Activated CD8-positive, alpha-beta T cell treated with anti-CD3 and anti-CD28 coated beads for 36 hours (primary cell): Measurements from ENCODE around the gene ATOH7. TPM values are rescaled to one million over a fixed set of nuclear protein-coding genes. Genes with fewer than 3 reads are reported as not detected.

Source experiments
- ATAC-seq: fragments of 200-7000 bp; cut with Tn5 transposase; one replicate; pipeline ENCODE4 v1.10.0; 2021; ENCODE audit warnings: mild to moderate bottlenecking, moderate library complexity
- CTCF ChIA-PET: fragments of 350-600 bp; sonication (Branson Sonifier 250); formaldehyde crosslinking; loops from one replicate; lab custom pipeline; 2021; ENCODE audit warnings: antibody characterized with exemption; lab: Charles Lee
- POLR2A ChIA-PET: fragments of 350-600 bp; sonication (Branson Sonifier 250); formaldehyde crosslinking; loops from one replicate; lab custom pipeline; 2021; ENCODE audit warnings: antibody characterized with exemption; lab: Charles Lee
- DNase-seq: peaks from one replicate; pipeline ENCODE4 v3.0.0-alpha.2; 2020
- H3K27ac Mint-ChIP-seq: one replicate; pipeline ENCODE4 v1.8.0; 2021; ENCODE audit warnings: mild to moderate bottlenecking, mixed read lengths
- H3K27me3 Mint-ChIP-seq: one replicate; pipeline ENCODE4 v1.8.0; 2021; ENCODE audit warnings: mixed read lengths
- H3K36me3 Mint-ChIP-seq: one replicate; pipeline ENCODE4 v1.8.0; 2021; ENCODE audit warnings: low read depth, mixed read lengths
- H3K4me1 Mint-ChIP-seq: one replicate; pipeline ENCODE4 v1.8.0; 2021; ENCODE audit warnings: low read depth, mixed read lengths
- H3K4me3 Mint-ChIP-seq: one replicate; pipeline ENCODE4 v1.8.0; 2021; ENCODE audit warnings: mild to moderate bottlenecking, moderate library complexity, mixed read lengths
- H3K9me3 Mint-ChIP-seq: one replicate; pipeline ENCODE4 v1.8.0; 2021; ENCODE audit warnings: mixed read lengths
- intact Hi-C: fragments of 100-400 bp; cut with micrococcal nuclease; formaldehyde crosslinking; loops from one replicate; pipeline ENCODE4 v1.10.0; 2022
- total RNA-seq, 2 experiments: library from RNA; stranded (reverse); gene quantifications; one replicate each; pipeline ENCODE4 v1.2.3, GENCODE V29; 2021
- TF ChIP-seq, protein P1 (sequence below): fragments of 200-600 bp; IDR thresholded peaks from one replicate; pipeline ENCODE4 v1.8.0; 2022; ENCODE audit warnings: antibody characterized with exemption, mild to moderate bottlenecking

The ATOH7 gene
- total RNA-seq, 2 experiments from 2014 or later: not detected

DNA sequence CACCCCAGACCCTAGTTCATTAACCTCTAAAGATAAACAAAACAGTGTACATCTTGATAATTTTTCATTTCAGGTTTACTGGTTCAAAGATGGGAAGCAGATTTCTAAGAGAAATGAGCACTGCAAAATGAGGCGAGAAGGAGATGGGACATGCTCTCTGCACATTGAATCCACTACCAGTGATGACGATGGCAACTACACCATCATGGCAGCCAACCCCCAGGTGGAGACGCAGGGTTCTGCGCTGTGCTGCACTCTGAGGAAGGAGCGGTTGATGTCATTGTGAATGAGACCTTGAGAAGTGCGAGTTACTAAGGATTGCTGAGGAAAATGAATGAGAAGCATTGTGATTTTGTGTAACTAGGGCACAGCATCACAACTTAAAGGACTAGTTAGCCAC lies 37.6 kb downstream of the ATOH7 start:
- ATAC-seq (no peak), DNase-seq (no peak)
- no peaks in the 10 kb centered on the region for H3K4me1 Mint-ChIP-seq
- intact Hi-C loops: no loop called here
- TF ChIP-seq, protein P1, sequence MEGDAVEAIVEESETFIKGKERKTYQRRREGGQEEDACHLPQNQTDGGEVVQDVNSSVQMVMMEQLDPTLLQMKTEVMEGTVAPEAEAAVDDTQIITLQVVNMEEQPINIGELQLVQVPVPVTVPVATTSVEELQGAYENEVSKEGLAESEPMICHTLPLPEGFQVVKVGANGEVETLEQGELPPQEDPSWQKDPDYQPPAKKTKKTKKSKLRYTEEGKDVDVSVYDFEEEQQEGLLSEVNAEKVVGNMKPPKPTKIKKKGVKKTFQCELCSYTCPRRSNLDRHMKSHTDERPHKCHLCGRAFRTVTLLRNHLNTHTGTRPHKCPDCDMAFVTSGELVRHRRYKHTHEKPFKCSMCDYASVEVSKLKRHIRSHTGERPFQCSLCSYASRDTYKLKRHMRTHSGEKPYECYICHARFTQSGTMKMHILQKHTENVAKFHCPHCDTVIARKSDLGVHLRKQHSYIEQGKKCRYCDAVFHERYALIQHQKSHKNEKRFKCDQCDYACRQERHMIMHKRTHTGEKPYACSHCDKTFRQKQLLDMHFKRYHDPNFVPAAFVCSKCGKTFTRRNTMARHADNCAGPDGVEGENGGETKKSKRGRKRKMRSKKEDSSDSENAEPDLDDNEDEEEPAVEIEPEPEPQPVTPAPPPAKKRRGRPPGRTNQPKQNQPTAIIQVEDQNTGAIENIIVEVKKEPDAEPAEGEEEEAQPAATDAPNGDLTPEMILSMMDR: no peak
- no peak overlapping the region for H3K4me3 Mint-ChIP-seq
- H3K9me3 Mint-ChIP-seq: no peaks in the 10 kb centered on the region
- peaks cover 17% of the 10 kb centered on the region for H3K27me3 Mint-ChIP-seq
- CTCF ChIA-PET: interaction anchor here (1.1 kb wide), 1 partner anchor 18 kb away, joined by 5 read pairs; no protein-coding TSS in a partner anchor
- H3K36me3 Mint-ChIP-seq: no peaks in the 10 kb centered on the region
- POLR2A ChIA-PET: no interaction called here
- H3K27ac Mint-ChIP-seq: no peak overlapping the region

DNA sequence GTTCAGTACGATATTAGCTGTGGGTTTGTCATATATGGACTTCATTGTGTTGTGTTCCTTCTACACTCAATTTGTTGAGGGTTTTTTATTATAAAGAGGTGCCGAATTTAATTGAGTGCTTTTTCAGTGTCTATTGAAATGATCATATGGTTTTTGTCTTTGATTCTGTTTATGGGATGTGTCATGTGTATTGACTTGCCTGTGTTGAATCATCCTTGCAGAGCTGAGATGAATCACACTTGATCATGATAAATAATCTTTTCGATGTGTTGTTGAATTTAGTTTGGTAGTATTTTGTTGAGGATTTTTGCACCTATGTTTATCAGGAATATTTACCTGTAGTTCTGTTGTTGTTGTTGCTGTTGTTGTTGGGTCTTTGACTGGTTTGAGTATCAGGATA lies 39.8 kb downstream of the ATOH7 start:
- Mint-ChIP-seq H3K4me1 (no peaks in the 10 kb centered on the region), H3K9me3 (no peaks in the 10 kb centered on the region), H3K4me3 (no peak overlapping the region), H3K27me3 (peaks cover 11% of the 10 kb centered on the region), H3K36me3 (no peaks in the 10 kb centered on the region), H3K27ac (no peak overlapping the region)
- DNase-seq (no peak), ATAC-seq (no peak)
- ChIA-PET POLR2A (no interaction called here), CTCF (no interaction called here)
- intact Hi-C loops: no loop called here
- TF ChIP-seq, protein P1: no peak

DNA sequence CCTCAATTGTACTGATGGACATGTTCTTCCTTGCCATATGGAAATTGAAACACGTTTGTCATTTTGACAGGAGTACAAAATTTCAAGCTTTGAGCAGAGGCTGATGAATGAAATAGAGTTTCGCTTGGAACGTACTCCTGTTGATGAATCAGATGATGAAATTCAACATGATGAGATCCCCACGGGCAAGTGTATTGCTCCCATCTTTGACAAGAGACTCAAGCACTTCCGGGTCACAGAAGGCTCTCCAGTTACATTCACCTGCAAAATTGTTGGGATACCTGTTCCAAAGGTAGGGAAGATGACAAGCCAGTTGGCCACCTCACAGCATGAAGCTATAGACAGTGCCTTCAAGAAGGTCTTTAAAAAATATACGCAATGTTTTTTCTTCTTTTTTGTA lies 43.1 kb downstream of the ATOH7 start:
- Mint-ChIP-seq H3K4me3 (no peak overlapping the region), H3K4me1 (no peaks in the 10 kb centered on the region), H3K27me3 (peaks cover 19% of the 10 kb centered on the region), H3K36me3 (no peaks in the 10 kb centered on the region), H3K27ac (no peak overlapping the region), H3K9me3 (no peaks in the 10 kb centered on the region)
- TF ChIP-seq, protein P1: no peak
- ChIA-PET CTCF (interaction anchor here (1.5 to 2.4 kb wide), 3 partner anchors 20 to 32 kb away, joined by 4 to 9 read pairs (median 4); no protein-coding TSS in a partner anchor), POLR2A (no interaction called here)
- intact Hi-C loops: no loop called here
- no peak for DNase-seq
- no peak for ATAC-seq

DNA sequence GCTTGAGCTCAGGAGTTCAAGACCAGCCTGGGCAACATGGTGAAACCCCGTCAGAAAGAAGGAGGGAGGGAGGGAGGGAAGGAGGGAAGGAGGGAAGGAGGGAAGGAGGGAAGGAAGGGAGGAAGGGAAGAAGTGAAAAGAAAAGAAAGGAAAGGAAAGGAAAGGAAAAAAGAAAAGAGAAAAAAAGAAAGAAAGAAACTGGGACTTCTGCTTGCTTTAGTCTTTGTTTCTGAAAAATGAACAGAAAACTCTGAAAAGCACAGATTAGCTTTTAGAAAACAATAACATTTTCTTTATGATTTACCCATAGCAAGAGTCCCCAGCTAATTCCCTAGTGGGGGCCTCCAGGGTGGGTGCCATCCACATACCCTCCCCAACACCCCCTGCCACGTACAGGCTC lies 46.8 kb downstream of the ATOH7 start:
- H3K9me3 Mint-ChIP-seq: no peaks in the 10 kb centered on the region
- no peaks in the 10 kb centered on the region for H3K36me3 Mint-ChIP-seq
- no peak overlapping the region for H3K4me3 Mint-ChIP-seq
- DNase-seq (no peak), ATAC-seq (no peak)
- intact Hi-C loops: no loop called here
- peaks cover 18% of the 10 kb centered on the region for H3K27me3 Mint-ChIP-seq
- CTCF ChIA-PET: interaction anchor here (1.1 kb wide), 1 partner anchor 28 kb away, joined by 4 read pairs; no protein-coding TSS in a partner anchor
- POLR2A ChIA-PET: interaction anchor here (0.5 kb wide), 1 partner anchor 17 kb away, joined by 3 read pairs; no protein-coding TSS in a partner anchor
- H3K27ac Mint-ChIP-seq: no peak overlapping the region
- TF ChIP-seq, protein P1: no peak
- H3K4me1 Mint-ChIP-seq: no peaks in the 10 kb centered on the region

DNA sequence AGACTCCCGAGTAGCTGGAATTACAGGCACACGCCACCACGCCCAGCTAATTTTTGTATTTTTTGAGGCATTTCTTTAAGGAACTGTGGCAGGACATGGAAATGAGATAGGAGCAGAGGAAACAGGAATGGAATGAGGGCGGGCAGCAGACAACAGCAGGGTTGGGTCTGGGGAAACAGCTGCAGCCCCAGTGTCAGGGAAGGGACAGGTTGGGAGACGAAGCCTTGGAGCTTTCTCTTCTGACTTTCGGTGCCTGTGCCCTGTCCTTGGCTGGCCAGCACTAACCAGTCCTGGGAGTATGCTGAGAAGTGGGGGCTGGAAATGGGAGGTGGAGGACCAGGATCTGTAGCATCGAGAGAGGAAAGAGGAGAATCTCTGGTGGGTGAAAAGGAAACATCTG lies 47.4 kb downstream of the ATOH7 start:
- intact Hi-C loops: no loop called here
- Mint-ChIP-seq H3K4me3 (no peak overlapping the region), H3K4me1 (no peaks in the 10 kb centered on the region), H3K27me3 (peaks cover 18% of the 10 kb centered on the region), H3K27ac (no peak overlapping the region), H3K36me3 (no peaks in the 10 kb centered on the region), H3K9me3 (no peaks in the 10 kb centered on the region)
- ATAC-seq: no peak
- DNase-seq: no peak
- ChIA-PET POLR2A (interaction anchor here (0.5 to 1.1 kb wide), 2 partner anchors 13 to 18 kb away, joined by 3 read pairs; no protein-coding TSS in a partner anchor), CTCF (interaction anchor here (1.1 kb wide), 1 partner anchor 28 kb away, joined by 4 read pairs; no protein-coding TSS in a partner anchor)
- TF ChIP-seq, protein P1: no peak

Other genes starting within 250 kb of the ATOH7 start
- gene HERC4, start 156.8 kb downstream of the ATOH7 start, total RNA-seq: 10 to 100 TPM; 59.3 to 59.6 TPM
- gene MYPN, start 122.6 kb downstream of the ATOH7 start, total RNA-seq: not detected
- gene HNRNPH3, start 100.0 kb upstream of the ATOH7 start, total RNA-seq: 100 to 1,000 TPM; 139 to 145 TPM
- under 1 TPM; 0.77 to 0.85 TPM for gene PBLD, start 100.8 kb upstream of the ATOH7 start, total RNA-seq
- 1 to 10 TPM; 7.8 to 8.0 TPM for gene RUFY2, start 175.2 kb upstream of the ATOH7 start, total RNA-seq
- gene DNA2, start 239.9 kb upstream of the ATOH7 start, total RNA-seq: 10 to 100 TPM; 40.6 to 43.5 TPM